ENCODE measurements around the gene ZBTB44.

DNA sequence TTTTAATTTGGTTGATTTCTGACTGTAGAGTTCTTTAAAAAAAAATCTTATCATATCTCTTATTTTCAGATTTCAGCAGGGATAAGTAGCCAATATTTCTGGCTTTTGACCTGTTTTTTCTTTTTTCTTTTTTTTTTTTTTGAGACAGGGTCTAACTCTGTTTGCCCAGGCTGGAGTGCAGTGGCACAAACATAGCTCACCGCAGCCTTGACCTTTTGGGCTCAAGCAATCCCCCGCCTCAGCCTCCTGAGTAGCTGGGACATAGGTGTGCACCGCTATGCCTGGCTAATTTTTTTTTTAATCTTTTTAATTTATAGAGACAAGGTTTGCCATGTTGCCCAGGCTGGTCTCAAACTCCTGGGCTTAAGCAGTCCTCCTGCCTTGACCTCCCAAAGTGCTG is 23.9 kb upstream of the ZBTB44 start:
- TF ChIP-seq, protein P1, sequence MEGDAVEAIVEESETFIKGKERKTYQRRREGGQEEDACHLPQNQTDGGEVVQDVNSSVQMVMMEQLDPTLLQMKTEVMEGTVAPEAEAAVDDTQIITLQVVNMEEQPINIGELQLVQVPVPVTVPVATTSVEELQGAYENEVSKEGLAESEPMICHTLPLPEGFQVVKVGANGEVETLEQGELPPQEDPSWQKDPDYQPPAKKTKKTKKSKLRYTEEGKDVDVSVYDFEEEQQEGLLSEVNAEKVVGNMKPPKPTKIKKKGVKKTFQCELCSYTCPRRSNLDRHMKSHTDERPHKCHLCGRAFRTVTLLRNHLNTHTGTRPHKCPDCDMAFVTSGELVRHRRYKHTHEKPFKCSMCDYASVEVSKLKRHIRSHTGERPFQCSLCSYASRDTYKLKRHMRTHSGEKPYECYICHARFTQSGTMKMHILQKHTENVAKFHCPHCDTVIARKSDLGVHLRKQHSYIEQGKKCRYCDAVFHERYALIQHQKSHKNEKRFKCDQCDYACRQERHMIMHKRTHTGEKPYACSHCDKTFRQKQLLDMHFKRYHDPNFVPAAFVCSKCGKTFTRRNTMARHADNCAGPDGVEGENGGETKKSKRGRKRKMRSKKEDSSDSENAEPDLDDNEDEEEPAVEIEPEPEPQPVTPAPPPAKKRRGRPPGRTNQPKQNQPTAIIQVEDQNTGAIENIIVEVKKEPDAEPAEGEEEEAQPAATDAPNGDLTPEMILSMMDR (IDR thresholded peaks at IDR 0.05), result no peak
- TF ChIP-seq POLR2A (IDR thresholded peaks at IDR 0.05), result no peak

Measured in body of pancreas (tissue), 4 donors.